IMR-90 (cell line): ENCODE data around the gene NDUFS7. TPM values are rescaled to one million over a fixed set of nuclear protein-coding genes. Genes with fewer than 3 reads are reported as not detected.

Experiments used
- ATAC-seq: fragments of 200-7000 bp; cut with Tn5 transposase; 2 replicates; pipeline ENCODE4 v1.9.1; 2020; ENCODE audit warnings: low read depth, mild to moderate bottlenecking, moderate library complexity
- BruUV-seq: library from RNA; stranded (reverse); fragments of 400-500 nt; replicated peaks from 2 replicates; lab custom pipeline; 2021; lab: Mats Ljungman, UMichigan
- CTCF ChIA-PET: fragments of 300-600 bp; formaldehyde crosslinking; extraction: SDS; loops from one replicate; lab custom pipeline; 2021; ENCODE audit warnings: antibody characterized with exemption; lab: Yijun Ruan, JAX
- POLR2A ChIA-PET: fragments of 300-600 bp; sonication (Branson Sonifier 250); formaldehyde crosslinking; loops from one replicate; lab custom pipeline; 2022; ENCODE audit warnings: antibody characterized with exemption; ENCODE audit not compliant: unreplicated experiment; lab: Charles Lee
- DNase-seq: peaks from one replicate; pipeline ENCODE4 v3.0.0; 2013
- H2AFZ ChIP-seq: replicated peaks from 2 replicates; pipeline ENCODE3; 2013; ENCODE audit warnings: low read length, mild to moderate bottlenecking; ENCODE audit not compliant: poor library complexity
- H2AK5ac ChIP-seq: 2 replicates; pipeline ENCODE4 v1.6.1; 2013; ENCODE audit warnings: low read depth, low read length, inconsistent platforms
- H2AK9ac ChIP-seq: replicated peaks from 2 replicates; pipeline ENCODE3; 2013; ENCODE audit warnings: mild to moderate bottlenecking, low read depth, low read length, moderate library complexity; ENCODE audit not compliant: poor library complexity
- H2BK120ac ChIP-seq: 2 replicates; pipeline ENCODE4 v1.6.1; 2013; ENCODE audit warnings: low read depth, low read length, inconsistent platforms
- H2BK15ac ChIP-seq: 3 replicates; pipeline ENCODE4 v1.6.1; 2013; ENCODE audit warnings: low read depth, low read length, inconsistent platforms
- H2BK20ac ChIP-seq: 2 replicates; pipeline ENCODE4 v1.6.1; 2013; ENCODE audit warnings: low read depth, mild to moderate bottlenecking, inconsistent platforms, low read length, moderate library complexity
- H2BK5ac ChIP-seq: 2 replicates; pipeline ENCODE4 v1.6.1; 2013; ENCODE audit warnings: mild to moderate bottlenecking, low read depth, low read length, inconsistent platforms; ENCODE audit not compliant: poor library complexity, severe bottlenecking
- H3K14ac ChIP-seq: replicated peaks from 2 replicates; pipeline ENCODE4 v1.6.1; 2013; ENCODE audit warnings: low read depth, low read length, inconsistent platforms
- H3K18ac ChIP-seq: 2 replicates; pipeline ENCODE4 v1.6.1; 2013; ENCODE audit warnings: low read depth, low read length, control low read depth
- H3K23ac ChIP-seq: 2 replicates; pipeline ENCODE4 v1.6.1; 2013; ENCODE audit warnings: low read depth, low read length, inconsistent platforms
- H3K27ac ChIP-seq: 2 replicates; pipeline ENCODE4 v1.5.1; 2013; ENCODE audit warnings: mild to moderate bottlenecking, control low read depth, low read length; ENCODE audit not compliant: insufficient read depth
- H3K27me3 ChIP-seq: 2 replicates; pipeline ENCODE4 v1.6.1; 2013; ENCODE audit warnings: low read length; ENCODE audit not compliant: control insufficient read depth, insufficient read depth
- H3K36me3 ChIP-seq: 2 replicates; pipeline ENCODE4 v1.6.1; 2013; ENCODE audit warnings: low read length, mixed read lengths; ENCODE audit not compliant: control insufficient read depth, insufficient read depth
- H3K4ac ChIP-seq: 2 replicates; pipeline ENCODE4 v1.6.1; 2013; ENCODE audit warnings: low read depth, low read length, inconsistent platforms
- H3K4me1 ChIP-seq: 2 replicates; pipeline ENCODE4 v1.6.1; 2013; ENCODE audit warnings: low read length, mixed read lengths; ENCODE audit not compliant: control insufficient read depth, insufficient read depth
- H3K4me2 ChIP-seq: 2 replicates; pipeline ENCODE4 v1.6.1; 2013; ENCODE audit warnings: low read depth, mild to moderate bottlenecking, control low read depth, low read length, moderate library complexity
- H3K4me3 ChIP-seq: 2 replicates; pipeline ENCODE4 v1.5.1; 2013; ENCODE audit warnings: low read depth, mild to moderate bottlenecking, control low read depth, low read length, moderate library complexity; ENCODE audit not compliant: insufficient read depth
- H3K56ac ChIP-seq: 2 replicates; pipeline ENCODE4 v1.6.1; 2013; ENCODE audit warnings: low read length, inconsistent platforms; ENCODE audit not compliant: insufficient read depth; ENCODE audit errors: extremely low read depth
- H3K79me1 ChIP-seq, 2 experiments: 2 replicates each; pipeline ENCODE4 v1.6.1; 2013; ENCODE audit warnings: low read length in 2 of 2, inconsistent platforms in 1 of 2, low read depth in 1 of 2
- H3K9ac ChIP-seq: 2 replicates; pipeline ENCODE4 v1.6.1; 2013; ENCODE audit warnings: low read depth, low read length, control low read depth
- H3K9me1 ChIP-seq: 2 replicates; pipeline ENCODE4 v1.6.1; 2013; ENCODE audit warnings: low read length, inconsistent platforms; ENCODE audit not compliant: insufficient read depth
- H3K9me3 ChIP-seq: 2 replicates; pipeline ENCODE4 v1.6.1; 2013; ENCODE audit warnings: low read length; ENCODE audit not compliant: control insufficient read depth, insufficient read depth
- H4K20me1 ChIP-seq: 2 replicates; pipeline ENCODE4 v1.6.1; 2013; ENCODE audit warnings: low read length, inconsistent platforms; ENCODE audit not compliant: insufficient read depth
- H4K5ac ChIP-seq: 2 replicates; pipeline ENCODE4 v1.6.1; 2013; ENCODE audit warnings: mild to moderate bottlenecking, low read depth, low read length, control low read depth
- H4K8ac ChIP-seq, 2 experiments: 2 replicates each; pipeline ENCODE4 v1.6.1; 2013; ENCODE audit warnings: low read depth in 2 of 2, low read length in 2 of 2, control low read depth in 1 of 2, inconsistent platforms in 1 of 2
- H4K91ac ChIP-seq: 2 replicates; pipeline ENCODE4 v1.6.1; 2013; ENCODE audit warnings: low read depth, low read length, inconsistent platforms; ENCODE audit not compliant: insufficient read depth
- BHLHE40 ChIP-seq: fragments of 150-350 bp; IDR thresholded peaks from 2 replicates; pipeline ENCODE4 v1.6.1; 2016; ENCODE audit warnings: mild to moderate bottlenecking, low read depth, low read length
- CEBPB ChIP-seq: IDR thresholded peaks from 2 replicates; pipeline ENCODE4 v1.6.1; 2012; ENCODE audit warnings: low read depth, low read length, improper control_type of control experiment
- CHD1 ChIP-seq: IDR thresholded peaks from 2 replicates; pipeline ENCODE4 v1.6.1; 2012; ENCODE audit warnings: low read depth, low read length, improper control_type of control experiment
- FOS ChIP-seq: fragments of 150-350 bp; IDR thresholded peaks from 2 replicates; pipeline ENCODE4 v1.6.1; 2016; ENCODE audit warnings: low read depth, low read length
- MAFK ChIP-seq: IDR thresholded peaks from 2 replicates; pipeline ENCODE4 v1.6.1; 2012; ENCODE audit warnings: low read depth, low read length, improper control_type of control experiment
- MAZ ChIP-seq: IDR thresholded peaks from 2 replicates; pipeline ENCODE4 v1.6.1; 2012; ENCODE audit warnings: low read depth, mild to moderate bottlenecking, low read length, improper control_type of control experiment, moderate library complexity, borderline replicate concordance
- MXI1 ChIP-seq: IDR thresholded peaks from 2 replicates; pipeline ENCODE4 v1.6.1; 2012; ENCODE audit warnings: low read depth, mild to moderate bottlenecking, low read length, moderate library complexity, borderline replicate concordance
- POLR2A ChIP-seq: IDR thresholded peaks from 2 replicates; pipeline ENCODE4 v1.6.1; 2012; ENCODE audit warnings: mild to moderate bottlenecking, low read depth, low read length
- RAD21 ChIP-seq: IDR thresholded peaks from 2 replicates; pipeline ENCODE4 v1.6.1; 2012; ENCODE audit warnings: low read length, improper control_type of control experiment
- RFX5 ChIP-seq: IDR thresholded peaks from 2 replicates; pipeline ENCODE4 v1.8.0; 2012; ENCODE audit warnings: low read depth, mild to moderate bottlenecking, low read length, moderate library complexity
- SMC3 ChIP-seq: fragments of 150-350 bp; IDR thresholded peaks from 2 replicates; pipeline ENCODE4 v1.6.1; 2016; ENCODE audit warnings: low read depth, mild to moderate bottlenecking, antibody characterized with exemption, low read length, moderate library complexity
- WGBS, 2 experiments: methylation state at CpG; one replicate each; pipeline versions ENCODE4 v1.1.5 to v1.1.7; 2013; ENCODE audit warnings: missing lambda C conversion rate in 2 of 2; ENCODE audit not compliant: insufficient read length in 1 of 2; ENCODE audit errors: extremely low coverage in 2 of 2; 5-methylcytosine and 5-hydroxymethylcytosine counted together
- dilution Hi-C: fragments of 300-500 bp; cut with HindIII; formaldehyde crosslinking; loops from one replicate; pipeline ENCODE4 v1.14.3; 2018; ENCODE audit warnings: low sequenced_read_pairs; ENCODE audit not compliant: unreplicated experiment
- in situ Hi-C: fragments of 300-500 bp; cut with MboI; formaldehyde crosslinking; loops from 3 replicates; pipeline ENCODE4 v1.14.3; 2019; ENCODE audit warnings: low sequenced_read_pairs, inconsistent platforms, mixed read lengths
- intact Hi-C: fragments of 100-400 bp; cut with micrococcal nuclease; formaldehyde crosslinking; loops from 2 replicates; pipeline ENCODE4 v1.10.0; 2022
- polyA plus RNA-seq, 3 experiments: library from polyadenylated mRNA; depleted of rRNA; stranded (reverse); fragments of >200 nt; gene quantifications; 2 replicates each; pipeline ENCODE4 v1.2.3, GENCODE V29; 2012; ENCODE audit warnings: low replicate concordance in 1 of 3
- total RNA-seq: library from RNA; depleted of rRNA; stranded (reverse); fragments of >200 nt; gene quantifications from 2 replicates; pipeline ENCODE4 v1.2.3, GENCODE V29; 2012
- TF ChIP-seq, protein P1 (sequence below): conservative IDR thresholded peaks from 2 replicates; pipeline ENCODE4 v1.5.1; 2012; ENCODE audit warnings: mild to moderate bottlenecking, low read depth, low read length, improper control_type of control experiment
- TF ChIP-seq, protein P2 (sequence below): fragments of 150-350 bp; IDR thresholded peaks from 2 replicates; pipeline ENCODE4 v1.6.1; 2017; ENCODE audit warnings: mild to moderate bottlenecking, antibody characterized with exemption, low read length, low read depth
- TF ChIP-seq, protein P3 (sequence below): fragments of 150-350 bp; IDR thresholded peaks from 2 replicates; pipeline ENCODE4 v1.6.1; 2016; ENCODE audit warnings: low read depth, mild to moderate bottlenecking, low read length, moderate library complexity, borderline replicate concordance

NDUFS7 gene
- total and polyA plus RNA-seq, 2 of the 4 experiments (the other 2 are of a cell fraction), result 60.8 to 136 TPM

DNA sequence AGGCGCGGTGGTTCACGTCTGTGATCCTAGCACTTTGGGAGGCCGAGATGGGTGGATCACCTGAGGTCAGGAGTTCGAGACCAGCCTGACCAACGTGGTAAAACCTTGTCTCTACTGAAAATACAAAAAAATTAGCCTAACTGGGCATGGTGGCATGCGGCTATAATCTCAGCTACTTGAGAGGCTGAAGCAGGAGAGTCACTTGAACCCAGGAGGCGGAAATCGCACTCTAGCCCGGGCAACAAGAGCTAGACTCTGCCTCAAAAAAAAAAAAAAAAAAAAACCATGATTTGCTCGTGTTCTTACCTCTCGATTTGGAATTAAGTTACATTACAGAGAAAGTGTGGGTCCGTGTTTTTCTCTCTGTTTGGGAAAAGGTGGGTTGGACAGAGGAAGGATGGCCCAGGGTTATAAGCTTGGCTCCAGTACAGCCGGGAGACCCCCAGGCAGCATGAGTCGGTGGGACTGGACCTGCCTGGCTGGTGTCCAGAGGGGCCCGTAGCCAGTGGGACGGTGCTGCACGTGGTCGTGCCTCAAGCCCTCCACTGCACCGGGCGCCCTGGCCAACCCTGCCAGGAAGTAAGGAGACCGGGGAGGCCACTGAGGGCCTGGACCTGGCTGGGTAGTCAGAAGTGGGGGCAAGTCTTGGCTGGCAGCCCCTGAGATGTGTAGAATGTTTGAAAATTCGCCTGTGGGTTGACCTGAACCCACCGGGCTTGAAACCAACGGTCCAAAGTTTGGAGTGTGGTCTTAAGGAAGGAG lies 58.2 kb downstream of the NDUFS7 start:
- DNase-seq, result no peak
- Histone ChIP-seq H2AK9ac (peak overlapping the region; percentile 1), H3K79me1 (peaks cover 15 to 32% of the 10 kb centered on the region in 2 experiments; a peak in 3 of 4 replicates), H2BK20ac (no peak overlapping the region), H3K36me3 (peaks cover 31% of the 10 kb centered on the region), H3K14ac (no peak overlapping the region), H2AFZ (no peak overlapping the region), H4K8ac (no peak overlapping the region), H3K4me2 (no peak overlapping the region), H3K9me1 (no peaks in the 10 kb centered on the region), H3K27me3 (peaks cover 10% of the 10 kb centered on the region), H3K56ac (no peak overlapping the region), H4K5ac (no peak overlapping the region), H3K4me1 (peaks cover 11% of the 10 kb centered on the region), H2AK5ac (no peak overlapping the region), H3K27ac (no peak overlapping the region), H2BK15ac (no peak overlapping the region), H3K4me3 (no peak overlapping the region), H4K91ac (no peak overlapping the region), H3K9ac (no peak overlapping the region), H3K4ac (no peak overlapping the region), H2BK120ac (no peak overlapping the region), H2BK5ac (no peak overlapping the region), H3K9me3 (no peaks in the 10 kb centered on the region), H3K23ac (no peak overlapping the region), H3K18ac (no peak overlapping the region), H4K20me1 (peaks cover 63% of the 10 kb centered on the region)
- ChIA-PET CTCF (no interaction called here), POLR2A (no interaction called here)
- no peak for ATAC-seq
- intact Hi-C loops (no loop called here), in situ Hi-C loops (no loop called here), dilution Hi-C loops (no loop called here)
- TF ChIP-seq CHD1 (no peak), SMC3 (no peak), MAFK (no peak), MAZ (no peak), RFX5 (no peak), POLR2A (no peak), BHLHE40 (no peak), CEBPB (no peak), RAD21 (no peak), FOS (no peak), MXI1 (no peak)
- TF ChIP-seq, protein P1, sequence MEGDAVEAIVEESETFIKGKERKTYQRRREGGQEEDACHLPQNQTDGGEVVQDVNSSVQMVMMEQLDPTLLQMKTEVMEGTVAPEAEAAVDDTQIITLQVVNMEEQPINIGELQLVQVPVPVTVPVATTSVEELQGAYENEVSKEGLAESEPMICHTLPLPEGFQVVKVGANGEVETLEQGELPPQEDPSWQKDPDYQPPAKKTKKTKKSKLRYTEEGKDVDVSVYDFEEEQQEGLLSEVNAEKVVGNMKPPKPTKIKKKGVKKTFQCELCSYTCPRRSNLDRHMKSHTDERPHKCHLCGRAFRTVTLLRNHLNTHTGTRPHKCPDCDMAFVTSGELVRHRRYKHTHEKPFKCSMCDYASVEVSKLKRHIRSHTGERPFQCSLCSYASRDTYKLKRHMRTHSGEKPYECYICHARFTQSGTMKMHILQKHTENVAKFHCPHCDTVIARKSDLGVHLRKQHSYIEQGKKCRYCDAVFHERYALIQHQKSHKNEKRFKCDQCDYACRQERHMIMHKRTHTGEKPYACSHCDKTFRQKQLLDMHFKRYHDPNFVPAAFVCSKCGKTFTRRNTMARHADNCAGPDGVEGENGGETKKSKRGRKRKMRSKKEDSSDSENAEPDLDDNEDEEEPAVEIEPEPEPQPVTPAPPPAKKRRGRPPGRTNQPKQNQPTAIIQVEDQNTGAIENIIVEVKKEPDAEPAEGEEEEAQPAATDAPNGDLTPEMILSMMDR, result no peak
- TF ChIP-seq, protein P2, sequence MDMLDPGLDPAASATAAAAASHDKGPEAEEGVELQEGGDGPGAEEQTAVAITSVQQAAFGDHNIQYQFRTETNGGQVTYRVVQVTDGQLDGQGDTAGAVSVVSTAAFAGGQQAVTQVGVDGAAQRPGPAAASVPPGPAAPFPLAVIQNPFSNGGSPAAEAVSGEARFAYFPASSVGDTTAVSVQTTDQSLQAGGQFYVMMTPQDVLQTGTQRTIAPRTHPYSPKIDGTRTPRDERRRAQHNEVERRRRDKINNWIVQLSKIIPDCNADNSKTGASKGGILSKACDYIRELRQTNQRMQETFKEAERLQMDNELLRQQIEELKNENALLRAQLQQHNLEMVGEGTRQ, result no peak
- TF ChIP-seq, protein P3, sequence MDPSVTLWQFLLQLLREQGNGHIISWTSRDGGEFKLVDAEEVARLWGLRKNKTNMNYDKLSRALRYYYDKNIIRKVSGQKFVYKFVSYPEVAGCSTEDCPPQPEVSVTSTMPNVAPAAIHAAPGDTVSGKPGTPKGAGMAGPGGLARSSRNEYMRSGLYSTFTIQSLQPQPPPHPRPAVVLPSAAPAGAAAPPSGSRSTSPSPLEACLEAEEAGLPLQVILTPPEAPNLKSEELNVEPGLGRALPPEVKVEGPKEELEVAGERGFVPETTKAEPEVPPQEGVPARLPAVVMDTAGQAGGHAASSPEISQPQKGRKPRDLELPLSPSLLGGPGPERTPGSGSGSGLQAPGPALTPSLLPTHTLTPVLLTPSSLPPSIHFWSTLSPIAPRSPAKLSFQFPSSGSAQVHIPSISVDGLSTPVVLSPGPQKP, result no peak
- BruUV-seq, result no TSS peak
- 89% methylated on average over 10 of the region's 25 CpGs; no CpG with 5 or more reads in 1 of the 2 experiments for WGBS, 2 experiments
